Effector memory CD4-positive, alpha-beta T cell (primary cell): ENCODE results near the gene TTC16.

Source experiments
- DNase-seq, 3 donors: peaks; one replicate each; pipeline ENCODE4 v3.0.0-alpha.2; 2020
- H3K27ac ChIP-seq: 2 replicates; pipeline ENCODE4 v1.7.0; 2013; ENCODE audit warnings: mild to moderate bottlenecking, low read length, moderate library complexity; ENCODE audit not compliant: insufficient read depth, poor library complexity, severe bottlenecking
- H3K27me3 ChIP-seq: replicated peaks from 2 replicates; pipeline ENCODE4 v1.7.0; 2013; ENCODE audit warnings: mild to moderate bottlenecking, low read length; ENCODE audit not compliant: insufficient read depth, control insufficient read depth, poor library complexity, severe bottlenecking
- H3K36me3 ChIP-seq: 2 replicates; pipeline ENCODE4 v1.7.0; 2013; ENCODE audit warnings: mild to moderate bottlenecking, low read length, moderate library complexity; ENCODE audit not compliant: control insufficient read depth, insufficient read depth
- H3K4me1 ChIP-seq: 2 replicates; pipeline ENCODE4 v1.7.0; 2013; ENCODE audit warnings: low read length, mild to moderate bottlenecking; ENCODE audit not compliant: control insufficient read depth, insufficient read depth, poor library complexity, severe bottlenecking
- H3K4me3 ChIP-seq: 2 replicates; pipeline ENCODE4 v1.7.0; 2013; ENCODE audit warnings: low read length, low read depth, mild to moderate bottlenecking; ENCODE audit not compliant: insufficient read depth, poor library complexity, severe bottlenecking
- H3K9me3 ChIP-seq: 2 replicates; pipeline ENCODE4 v1.7.0; 2013; ENCODE audit warnings: mild to moderate bottlenecking, low read length, moderate library complexity; ENCODE audit not compliant: control insufficient read depth

The TTC16 gene

DNA sequence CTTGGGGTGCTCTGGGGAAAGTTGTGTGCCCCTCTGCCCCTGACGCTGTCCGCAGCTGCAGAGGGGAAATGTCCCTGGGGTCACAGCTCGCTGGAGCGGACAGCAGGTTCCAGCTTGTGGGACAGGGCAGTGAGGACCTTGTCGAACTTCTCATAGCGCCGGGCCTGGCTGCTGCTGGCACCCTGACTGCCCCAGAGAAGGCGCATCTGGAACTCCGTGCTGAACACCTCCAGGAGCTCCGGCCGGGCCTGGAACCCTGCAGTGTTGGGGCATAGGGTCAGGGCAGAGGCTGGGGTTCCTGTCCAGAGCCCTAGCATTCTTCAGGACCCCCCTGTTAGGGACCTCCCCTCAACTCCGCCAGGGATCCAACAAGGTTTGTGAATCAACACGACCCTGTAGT is 22.8 kb downstream of the TTC16 start:
- Histone ChIP-seq H3K27me3 (no peaks in the 10 kb centered on the region), H3K4me1 (peaks cover 12% of the 10 kb centered on the region), H3K27ac (no peak overlapping the region), H3K36me3 (peaks cover 55% of the 10 kb centered on the region), H3K4me3 (no peak overlapping the region), H3K9me3 (no peaks in the 10 kb centered on the region)
- DNase-seq = no peak

GRCh38 chr9:127739614-127740330 is 23.9 kb downstream of the TTC16 start:
- Histone ChIP-seq H3K27ac (no peak overlapping the region), H3K4me3 (no peak overlapping the region), H3K9me3 (no peaks in the 10 kb centered on the region), H3K36me3 (peaks cover 65% of the 10 kb centered on the region), H3K27me3 (no peaks in the 10 kb centered on the region), H3K4me1 (peaks cover 6% of the 10 kb centered on the region)
- no peak for DNase-seq

- no peak overlapping the region for H3K4me3 ChIP-seq
- H3K27me3 ChIP-seq = no peaks in the 10 kb centered on the region
- DNase-seq = no peak
- H3K9me3 ChIP-seq = no peaks in the 10 kb centered on the region
- H3K36me3 ChIP-seq = peaks cover 76% of the 10 kb centered on the region
- H3K27ac ChIP-seq = no peak overlapping the region
- no peaks in the 10 kb centered on the region for H3K4me1 ChIP-seq
Measured at GRCh38 chr9:127741831-127742434, 26.1 kb downstream of the TTC16 start.

DNA sequence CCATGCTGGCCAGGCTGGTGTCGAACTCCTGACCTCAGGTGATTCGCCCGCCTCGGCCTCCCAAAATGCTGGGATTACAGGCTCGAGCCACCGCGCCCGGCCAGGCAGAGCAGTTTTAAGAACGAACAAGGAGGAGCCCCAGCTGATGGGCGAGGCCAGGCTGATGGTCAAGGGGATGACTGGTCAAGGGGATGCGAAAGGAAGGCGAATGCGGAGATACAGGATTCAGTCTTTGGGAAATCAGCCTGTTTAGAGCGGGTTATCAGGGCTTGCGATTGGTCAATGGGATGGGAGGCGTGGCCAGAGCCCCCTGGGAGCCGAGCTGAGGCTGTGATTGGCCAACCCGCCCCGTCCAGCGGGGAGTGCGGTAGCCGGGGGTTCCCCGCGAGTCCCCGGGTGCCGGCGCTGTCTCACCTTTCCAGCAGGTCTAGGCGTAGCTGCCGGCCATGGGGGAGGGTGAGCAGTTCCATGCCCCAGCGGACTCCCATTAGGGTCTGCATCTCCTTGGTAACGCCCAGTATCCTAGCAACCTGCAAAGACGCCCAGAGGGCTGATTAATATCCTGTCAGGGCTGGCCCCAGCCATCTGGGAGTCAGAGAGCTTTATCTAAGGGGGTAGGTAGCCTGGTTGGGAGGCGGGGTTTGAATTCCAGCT is 26.7 kb downstream of the TTC16 start:
- no peaks in the 10 kb centered on the region for H3K27me3 ChIP-seq
- H3K4me3 ChIP-seq = no peak overlapping the region
- no peaks in the 10 kb centered on the region for H3K9me3 ChIP-seq
- no peaks in the 10 kb centered on the region for H3K4me1 ChIP-seq
- peaks cover 82% of the 10 kb centered on the region for H3K36me3 ChIP-seq
- no peak for DNase-seq
- H3K27ac ChIP-seq = peak overlapping the region; percentile 32

DNA sequence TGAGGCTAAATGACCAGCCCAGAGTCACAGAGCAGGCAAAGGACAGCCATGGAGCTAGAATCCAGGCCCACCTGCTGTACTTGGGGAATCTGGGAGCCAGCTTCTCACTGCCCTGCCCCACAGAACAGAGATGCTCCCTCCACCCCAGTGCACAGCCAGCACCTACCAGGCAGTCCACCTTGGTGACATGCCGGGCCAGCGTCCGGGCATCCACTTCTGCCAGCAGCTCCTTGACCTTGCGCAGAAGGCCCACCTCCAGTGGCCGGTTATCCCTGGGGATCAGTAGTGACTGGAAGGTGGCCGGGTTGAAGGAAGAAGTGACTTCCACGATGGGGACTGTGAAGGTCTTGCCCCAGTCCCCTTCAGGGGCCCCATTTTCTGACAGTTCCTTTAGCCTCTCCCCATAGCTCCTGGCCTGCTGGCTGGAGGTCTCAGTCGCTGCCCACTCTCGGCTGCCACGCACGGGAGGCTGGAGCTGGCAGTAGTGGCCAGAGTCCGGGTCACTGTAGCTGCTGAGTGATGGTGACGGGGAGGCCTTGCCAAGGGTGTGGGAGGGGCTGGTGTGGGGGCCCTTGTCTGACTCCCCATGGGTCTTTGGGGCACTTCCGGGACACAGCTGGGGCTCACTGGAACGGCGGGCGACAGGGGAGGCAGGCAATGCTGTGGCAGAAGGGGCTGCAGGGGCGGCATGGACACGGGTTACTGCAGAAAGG is 28.7 kb downstream of the TTC16 start:
- Histone ChIP-seq H3K27me3 (no peaks in the 10 kb centered on the region), H3K4me1 (no peaks in the 10 kb centered on the region), H3K4me3 (no peak overlapping the region), H3K27ac (no peak overlapping the region), H3K9me3 (no peaks in the 10 kb centered on the region), H3K36me3 (peaks cover 84% of the 10 kb centered on the region)
- no peak for DNase-seq

GRCh38 chr9:127746959-127747569 is 31.2 kb downstream of the TTC16 start:
- H3K27ac ChIP-seq = no peak overlapping the region
- peaks cover 78% of the 10 kb centered on the region for H3K36me3 ChIP-seq
- DNase-seq = no peak

GRCh38 chr9:127749090-127749787 is 33.4 kb downstream of the TTC16 start:
- Histone ChIP-seq H3K4me1 (no peaks in the 10 kb centered on the region), H3K4me3 (no peak overlapping the region), H3K9me3 (no peaks in the 10 kb centered on the region), H3K36me3 (peaks cover 77% of the 10 kb centered on the region), H3K27ac (no peak overlapping the region), H3K27me3 (no peaks in the 10 kb centered on the region)
- DNase-seq = no peak

More at GRCh38 chr9:127746959-127747569, 31.2 kb downstream of the TTC16 start:
- no peaks in the 10 kb centered on the region for H3K9me3 ChIP-seq
- no peaks in the 10 kb centered on the region for H3K27me3 ChIP-seq
- H3K4me3 ChIP-seq = no peak overlapping the region
- H3K4me1 ChIP-seq = no peaks in the 10 kb centered on the region

DNA sequence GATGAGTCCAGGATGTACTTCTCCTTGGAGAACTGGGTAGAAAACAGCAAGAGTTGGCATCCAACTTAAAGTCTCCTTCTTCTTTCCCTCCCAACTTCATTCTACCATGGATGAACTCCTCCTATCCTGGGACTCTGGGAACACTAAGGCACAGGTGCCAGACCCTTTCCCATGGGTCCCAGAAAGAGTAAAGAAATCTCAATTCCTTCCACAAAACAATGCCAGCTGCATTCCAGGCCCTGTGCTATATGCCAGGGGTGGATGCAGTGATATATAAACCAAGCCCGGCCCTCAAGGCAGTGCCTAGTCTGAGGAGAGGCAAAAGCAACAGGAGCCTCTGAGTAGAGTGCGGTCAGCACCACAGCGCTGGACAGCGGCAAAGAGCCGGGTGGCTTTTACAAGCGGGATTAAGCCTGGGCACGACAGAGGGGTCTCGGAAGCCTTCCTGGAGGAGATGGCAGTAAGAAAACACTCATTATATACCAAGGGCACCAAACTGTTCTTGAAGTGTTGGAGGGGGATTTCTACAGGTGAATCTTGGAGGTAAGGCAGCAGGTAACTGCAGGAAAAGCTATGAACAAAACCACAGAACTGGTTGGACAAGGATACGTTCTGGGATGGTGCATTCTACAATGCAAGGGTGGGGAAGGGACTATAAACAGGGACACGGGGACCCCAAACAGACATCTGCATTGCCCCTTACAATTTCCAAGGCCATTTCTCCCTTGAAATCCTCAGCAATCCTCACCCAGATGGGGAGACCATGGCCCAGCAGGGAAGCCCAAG is 35.6 kb downstream of the TTC16 start:
- DNase-seq = no peak

DNA sequence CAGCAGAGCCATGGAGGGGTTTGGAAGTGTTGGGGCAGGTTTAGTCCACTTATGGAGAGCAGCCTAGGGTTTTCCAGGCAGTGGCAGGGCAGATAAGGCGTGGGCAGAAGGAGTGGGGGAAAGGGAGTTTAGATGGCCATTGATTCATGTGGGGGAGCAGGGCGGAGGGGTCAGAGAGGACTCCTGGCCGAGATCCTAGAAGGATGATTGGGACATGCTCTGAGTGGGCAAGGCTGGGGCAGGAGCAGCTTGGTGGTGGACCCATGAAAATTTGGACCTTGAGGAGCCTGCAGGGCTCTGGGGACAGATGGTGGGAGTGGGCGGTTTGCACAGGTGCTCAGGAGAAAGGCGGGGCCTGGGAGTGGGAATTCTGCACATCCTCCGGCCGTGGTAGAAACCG is 37.3 kb downstream of the TTC16 start:
- peaks cover 55% of the 10 kb centered on the region for H3K36me3 ChIP-seq

More for the DNA sequence above, 35.6 kb downstream of the TTC16 start:
- Histone ChIP-seq H3K4me3 (no peak overlapping the region), H3K36me3 (peaks cover 66% of the 10 kb centered on the region), H3K4me1 (no peaks in the 10 kb centered on the region), H3K27ac (no peak overlapping the region), H3K27me3 (no peaks in the 10 kb centered on the region), H3K9me3 (no peaks in the 10 kb centered on the region)

More for the DNA sequence above, 37.3 kb downstream of the TTC16 start:
- Histone ChIP-seq H3K27ac (no peak overlapping the region), H3K4me1 (no peaks in the 10 kb centered on the region), H3K27me3 (no peaks in the 10 kb centered on the region), H3K9me3 (no peaks in the 10 kb centered on the region), H3K4me3 (no peak overlapping the region)
- no peak for DNase-seq
